Body of pancreas (tissue), 4 donors: ENCODE results near the gene APOM.

ENCODE experiments used
- CTCF ChIP-seq, 7 experiments: fragments of 450-650 bp in 4 of 7; fragments of 200-600 bp in 3 of 7; sonication (generic) in 3 of 7; IDR thresholded peaks; one replicate each; pipeline ENCODE4 v1.5.1; 2016 to 2019; ENCODE audit warnings: antibody characterized with exemption in 7 of 7
- POLR2A ChIP-seq, 3 donors: fragments of 450-650 bp; IDR thresholded peaks; one replicate each; pipeline ENCODE4 v1.6.1; 2016; ENCODE audit warnings: antibody characterized with exemption in 3 of 3, mild to moderate bottlenecking in 2 of 3

GRCh38 chr6:31655349-31656237 is at the start of gene APOM:
- TF ChIP-seq CTCF (IDR thresholded peaks at IDR 0.05) (no peak), POLR2A (IDR thresholded peaks at IDR 0.05) (no peak)
